GM12878 (cell line): ENCODE results near the gene CEACAM4.

Source experiments
- JUNB ChIP-seq: IDR thresholded peaks from 2 replicates; pipeline ENCODE4 v1.6.1; 2016; ENCODE audit warnings: antibody characterized with exemption, mild to moderate bottlenecking
- KDM1A ChIP-seq: fragments of 200-600 bp; sonication (generic); IDR thresholded peaks from 2 replicates; pipeline ENCODE4 v1.6.1; 2016; ENCODE audit warnings: borderline replicate concordance
- NR2F1 ChIP-seq: fragments of 450-650 bp; conservative IDR thresholded peaks from 2 replicates; pipeline ENCODE4 v1.6.1; 2017; ENCODE audit warnings: mild to moderate bottlenecking
- POLR2A ChIP-seq: IDR thresholded peaks from 2 replicates; pipeline ENCODE4 v1.6.1; 2011; ENCODE audit warnings: low read depth, mild to moderate bottlenecking, low read length
- POLR2AphosphoS2 ChIP-seq: IDR thresholded peaks from 2 replicates; pipeline ENCODE4 v1.6.1; 2011; ENCODE audit warnings: low read depth, mild to moderate bottlenecking, low read length, improper control_type of control experiment, moderate library complexity
- TF ChIP-seq, protein P1 (sequence below), 3 experiments: IDR thresholded peaks in 2 of 3; conservative IDR thresholded peaks in 1 of 3; 2 replicates each; pipeline ENCODE4 v1.5.1; 2011; ENCODE audit warnings: low read depth in 3 of 3, low read length in 3 of 3, mild to moderate bottlenecking in 3 of 3, control low read depth in 2 of 3, moderate library complexity in 2 of 3, inconsistent platforms in 1 of 3, mixed read lengths in 1 of 3; ENCODE audit not compliant: control insufficient read depth in 2 of 3, insufficient read depth in 1 of 3; ENCODE audit errors: extremely low read depth in 1 of 3
- TF ChIP-seq, protein P2 (sequence below): fragments of 450-650 bp; IDR thresholded peaks from 2 replicates; pipeline ENCODE4 v1.6.1; 2017; ENCODE audit warnings: mild to moderate bottlenecking

DNA sequence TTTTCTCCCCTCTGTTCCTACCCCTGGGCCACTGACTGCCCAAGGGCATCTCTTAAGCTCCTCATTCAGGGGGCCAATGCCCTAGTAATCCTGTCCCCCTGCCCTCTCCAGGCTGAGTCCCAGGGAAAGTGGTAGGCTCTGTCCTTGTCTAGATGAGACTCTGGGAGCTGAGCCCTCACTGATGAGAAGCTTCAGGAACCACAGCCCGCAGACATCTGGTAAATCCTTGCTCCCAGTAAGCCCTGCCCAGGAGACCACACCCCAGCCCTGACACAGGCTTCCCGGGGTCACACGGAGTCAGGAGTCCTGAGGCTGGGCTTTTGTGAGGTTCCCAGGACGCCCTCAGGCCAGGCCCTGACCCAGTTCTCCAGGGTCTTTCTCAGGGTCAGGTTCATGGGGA, 1.9 kb downstream of the CEACAM4 start:
- TF ChIP-seq JUNB (no peak), KDM1A (no peak), NR2F1 (no peak), POLR2A (no peak), POLR2AphosphoS2 (no peak)
- TF ChIP-seq, protein P1, sequence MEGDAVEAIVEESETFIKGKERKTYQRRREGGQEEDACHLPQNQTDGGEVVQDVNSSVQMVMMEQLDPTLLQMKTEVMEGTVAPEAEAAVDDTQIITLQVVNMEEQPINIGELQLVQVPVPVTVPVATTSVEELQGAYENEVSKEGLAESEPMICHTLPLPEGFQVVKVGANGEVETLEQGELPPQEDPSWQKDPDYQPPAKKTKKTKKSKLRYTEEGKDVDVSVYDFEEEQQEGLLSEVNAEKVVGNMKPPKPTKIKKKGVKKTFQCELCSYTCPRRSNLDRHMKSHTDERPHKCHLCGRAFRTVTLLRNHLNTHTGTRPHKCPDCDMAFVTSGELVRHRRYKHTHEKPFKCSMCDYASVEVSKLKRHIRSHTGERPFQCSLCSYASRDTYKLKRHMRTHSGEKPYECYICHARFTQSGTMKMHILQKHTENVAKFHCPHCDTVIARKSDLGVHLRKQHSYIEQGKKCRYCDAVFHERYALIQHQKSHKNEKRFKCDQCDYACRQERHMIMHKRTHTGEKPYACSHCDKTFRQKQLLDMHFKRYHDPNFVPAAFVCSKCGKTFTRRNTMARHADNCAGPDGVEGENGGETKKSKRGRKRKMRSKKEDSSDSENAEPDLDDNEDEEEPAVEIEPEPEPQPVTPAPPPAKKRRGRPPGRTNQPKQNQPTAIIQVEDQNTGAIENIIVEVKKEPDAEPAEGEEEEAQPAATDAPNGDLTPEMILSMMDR (IDR thresholded peaks at IDR 0.05 in 2 of 3, conservative IDR thresholded peaks at IDR 0.05 in 1 of 3; ENCODE audit: control insufficient read depth in 2 of 3, extremely low read depth in 1 of 3, insufficient read depth in 1 of 3, low read depth in 3 of 3, low read length in 3 of 3), result no peak
- TF ChIP-seq, protein P2, sequence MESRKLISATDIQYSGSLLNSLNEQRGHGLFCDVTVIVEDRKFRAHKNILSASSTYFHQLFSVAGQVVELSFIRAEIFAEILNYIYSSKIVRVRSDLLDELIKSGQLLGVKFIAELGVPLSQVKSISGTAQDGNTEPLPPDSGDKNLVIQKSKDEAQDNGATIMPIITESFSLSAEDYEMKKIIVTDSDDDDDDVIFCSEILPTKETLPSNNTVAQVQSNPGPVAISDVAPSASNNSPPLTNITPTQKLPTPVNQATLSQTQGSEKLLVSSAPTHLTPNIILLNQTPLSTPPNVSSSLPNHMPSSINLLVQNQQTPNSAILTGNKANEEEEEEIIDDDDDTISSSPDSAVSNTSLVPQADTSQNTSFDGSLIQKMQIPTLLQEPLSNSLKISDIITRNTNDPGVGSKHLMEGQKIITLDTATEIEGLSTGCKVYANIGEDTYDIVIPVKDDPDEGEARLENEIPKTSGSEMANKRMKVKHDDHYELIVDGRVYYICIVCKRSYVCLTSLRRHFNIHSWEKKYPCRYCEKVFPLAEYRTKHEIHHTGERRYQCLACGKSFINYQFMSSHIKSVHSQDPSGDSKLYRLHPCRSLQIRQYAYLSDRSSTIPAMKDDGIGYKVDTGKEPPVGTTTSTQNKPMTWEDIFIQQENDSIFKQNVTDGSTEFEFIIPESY, result no peak
